IMR-90 (cell line): ENCODE data around the gene GATAD2A.

ENCODE experiments used
- BHLHE40 ChIP-seq: fragments of 150-350 bp; IDR thresholded peaks from 2 replicates; pipeline ENCODE4 v1.6.1; 2016; ENCODE audit warnings: mild to moderate bottlenecking, low read depth, low read length
- CEBPB ChIP-seq: IDR thresholded peaks from 2 replicates; pipeline ENCODE4 v1.6.1; 2012; ENCODE audit warnings: low read depth, low read length, improper control_type of control experiment
- FOS ChIP-seq: fragments of 150-350 bp; IDR thresholded peaks from 2 replicates; pipeline ENCODE4 v1.6.1; 2016; ENCODE audit warnings: low read depth, low read length
- MAFK ChIP-seq: IDR thresholded peaks from 2 replicates; pipeline ENCODE4 v1.6.1; 2012; ENCODE audit warnings: low read depth, low read length, improper control_type of control experiment
- NFE2L2 ChIP-seq: fragments of 150-350 bp; IDR thresholded peaks from 2 replicates; pipeline ENCODE4 v1.6.1; 2016; ENCODE audit warnings: low read depth, mild to moderate bottlenecking, low read length
- POLR2A ChIP-seq: IDR thresholded peaks from 2 replicates; pipeline ENCODE4 v1.6.1; 2012; ENCODE audit warnings: mild to moderate bottlenecking, low read depth, low read length
- RAD21 ChIP-seq: IDR thresholded peaks from 2 replicates; pipeline ENCODE4 v1.6.1; 2012; ENCODE audit warnings: low read length, improper control_type of control experiment
- RCOR1 ChIP-seq: IDR thresholded peaks from 2 replicates; pipeline ENCODE4 v1.6.1; 2012; ENCODE audit warnings: mild to moderate bottlenecking, low read length, improper control_type of control experiment; ENCODE audit not compliant: insufficient replicate concordance
- SMC3 ChIP-seq: fragments of 150-350 bp; IDR thresholded peaks from 2 replicates; pipeline ENCODE4 v1.6.1; 2016; ENCODE audit warnings: low read depth, mild to moderate bottlenecking, antibody characterized with exemption, low read length, moderate library complexity
- TF ChIP-seq, protein P1 (sequence below): conservative IDR thresholded peaks from 2 replicates; pipeline ENCODE4 v1.5.1; 2012; ENCODE audit warnings: mild to moderate bottlenecking, low read depth, low read length, improper control_type of control experiment
- TF ChIP-seq, protein P2 (sequence below): fragments of 150-350 bp; IDR thresholded peaks from 2 replicates; pipeline ENCODE4 v1.6.1; 2017; ENCODE audit warnings: mild to moderate bottlenecking, antibody characterized with exemption, low read length, low read depth

DNA sequence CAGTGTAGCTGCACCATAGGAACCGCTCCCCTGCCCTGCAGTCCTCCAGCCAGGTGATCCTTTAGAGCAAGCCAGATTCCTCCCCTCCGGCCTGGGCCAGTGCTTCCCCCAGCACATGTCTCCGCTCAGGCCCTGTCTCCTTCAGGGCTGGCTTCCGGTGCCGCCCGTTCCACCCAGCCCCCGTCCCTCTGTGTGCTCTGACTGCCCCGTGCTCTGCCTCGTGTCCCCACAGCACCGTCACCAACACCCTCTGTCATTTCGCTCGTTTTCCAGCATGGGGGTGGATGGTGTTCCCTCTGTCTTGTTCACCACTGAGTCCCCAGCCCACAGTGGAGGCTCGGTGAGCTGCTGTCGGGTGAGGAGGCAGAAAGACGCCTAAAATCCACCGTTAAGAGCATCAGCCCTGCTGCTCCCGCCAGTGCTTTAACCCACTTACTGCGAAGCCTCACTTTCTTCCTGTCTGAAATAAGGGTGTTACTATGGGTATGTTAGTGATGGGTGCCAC is 55.3 kb downstream of the GATAD2A start:
- TF ChIP-seq, protein P1, sequence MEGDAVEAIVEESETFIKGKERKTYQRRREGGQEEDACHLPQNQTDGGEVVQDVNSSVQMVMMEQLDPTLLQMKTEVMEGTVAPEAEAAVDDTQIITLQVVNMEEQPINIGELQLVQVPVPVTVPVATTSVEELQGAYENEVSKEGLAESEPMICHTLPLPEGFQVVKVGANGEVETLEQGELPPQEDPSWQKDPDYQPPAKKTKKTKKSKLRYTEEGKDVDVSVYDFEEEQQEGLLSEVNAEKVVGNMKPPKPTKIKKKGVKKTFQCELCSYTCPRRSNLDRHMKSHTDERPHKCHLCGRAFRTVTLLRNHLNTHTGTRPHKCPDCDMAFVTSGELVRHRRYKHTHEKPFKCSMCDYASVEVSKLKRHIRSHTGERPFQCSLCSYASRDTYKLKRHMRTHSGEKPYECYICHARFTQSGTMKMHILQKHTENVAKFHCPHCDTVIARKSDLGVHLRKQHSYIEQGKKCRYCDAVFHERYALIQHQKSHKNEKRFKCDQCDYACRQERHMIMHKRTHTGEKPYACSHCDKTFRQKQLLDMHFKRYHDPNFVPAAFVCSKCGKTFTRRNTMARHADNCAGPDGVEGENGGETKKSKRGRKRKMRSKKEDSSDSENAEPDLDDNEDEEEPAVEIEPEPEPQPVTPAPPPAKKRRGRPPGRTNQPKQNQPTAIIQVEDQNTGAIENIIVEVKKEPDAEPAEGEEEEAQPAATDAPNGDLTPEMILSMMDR: no peak
- TF ChIP-seq, protein P2, sequence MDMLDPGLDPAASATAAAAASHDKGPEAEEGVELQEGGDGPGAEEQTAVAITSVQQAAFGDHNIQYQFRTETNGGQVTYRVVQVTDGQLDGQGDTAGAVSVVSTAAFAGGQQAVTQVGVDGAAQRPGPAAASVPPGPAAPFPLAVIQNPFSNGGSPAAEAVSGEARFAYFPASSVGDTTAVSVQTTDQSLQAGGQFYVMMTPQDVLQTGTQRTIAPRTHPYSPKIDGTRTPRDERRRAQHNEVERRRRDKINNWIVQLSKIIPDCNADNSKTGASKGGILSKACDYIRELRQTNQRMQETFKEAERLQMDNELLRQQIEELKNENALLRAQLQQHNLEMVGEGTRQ: no peak
- TF ChIP-seq BHLHE40 (no peak), CEBPB (no peak), POLR2A (no peak), RAD21 (no peak), SMC3 (no peak), FOS (no peak), RCOR1 (no peak), NFE2L2 (no peak), MAFK (no peak)
